Measurements from ENCODE around the gene CNFN.

- TF ChIP-seq POLR2A (IDR thresholded peaks at IDR 0.05) (no peak), CTCF (IDR thresholded peaks at IDR 0.05) (peak in 5 of 7 experiments; percentile 27 to 63 (median 47)), POLR2AphosphoS5 (IDR thresholded peaks at IDR 0.05) (no peak)
These were observed 30.0 kb upstream of the CNFN start for GRCh38 chr19:42420055-42420544.

All from stomach (tissue), 4 donors.